ENCODE results near the gene NCKIPSD.

NCKIPSD gene

DNA sequence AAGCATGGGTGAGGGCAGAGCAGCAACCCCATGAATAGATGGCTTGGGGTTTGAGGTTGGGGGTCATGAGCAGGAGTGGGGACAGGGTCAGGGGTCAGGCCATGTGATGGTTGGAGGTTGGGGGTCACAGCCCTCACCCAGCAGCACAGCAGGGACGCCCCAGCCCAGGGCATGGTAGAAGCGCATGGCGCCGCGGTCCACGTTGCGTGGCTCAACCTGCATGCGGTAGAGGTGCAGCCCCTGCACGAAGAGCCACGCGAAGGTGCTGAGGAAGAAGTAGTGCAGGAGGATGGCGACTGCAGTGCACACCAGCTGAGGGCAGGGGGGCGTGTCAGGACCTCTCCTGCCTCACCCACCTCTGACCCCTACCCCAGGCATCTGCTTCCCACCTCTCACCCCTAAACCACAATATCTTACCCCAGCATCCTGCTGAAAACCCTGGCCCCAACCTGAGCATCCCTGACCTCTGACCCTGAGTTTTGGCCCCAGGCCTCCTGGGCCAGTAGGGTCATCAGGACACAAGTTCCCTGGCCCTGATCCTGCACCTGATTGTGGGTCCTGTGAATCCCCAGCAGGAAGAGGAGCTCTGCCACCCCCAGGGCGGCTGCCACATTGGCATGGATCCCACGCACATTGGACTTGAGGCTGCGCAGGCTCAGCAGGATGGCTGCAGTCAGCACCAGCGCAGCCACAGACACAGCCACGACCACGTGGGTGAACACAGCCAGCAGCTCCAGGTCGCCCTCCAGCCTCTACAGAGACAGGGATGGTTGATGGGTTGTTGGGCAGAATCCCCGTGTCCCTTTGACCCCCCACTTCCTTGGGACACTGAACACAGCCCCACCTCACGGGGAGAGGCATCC lies 40.6 kb downstream of the NCKIPSD start:
- DNase-seq = no peak

DNA sequence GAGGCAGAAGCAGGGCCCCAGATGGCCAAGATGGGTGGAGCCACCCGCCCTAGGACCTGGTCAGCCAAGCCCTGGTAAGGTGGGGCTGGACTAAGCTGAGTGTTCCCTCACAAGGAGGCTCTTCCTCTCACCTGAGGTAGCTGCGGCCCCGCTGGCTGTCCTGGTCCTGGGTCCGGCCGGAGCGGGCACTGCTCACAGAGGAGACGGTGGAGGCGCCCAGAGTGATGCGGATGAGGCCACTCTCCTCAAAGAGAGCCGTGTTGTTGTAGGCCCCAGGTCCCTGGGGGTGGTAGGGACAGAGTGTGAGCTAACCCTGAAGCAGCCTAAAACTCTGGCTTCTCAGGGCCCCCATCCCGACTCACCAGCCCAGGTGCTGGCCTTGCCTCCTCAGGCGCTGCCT lies 43.1 kb downstream of the NCKIPSD start:
- DNase-seq = no peak

DNA sequence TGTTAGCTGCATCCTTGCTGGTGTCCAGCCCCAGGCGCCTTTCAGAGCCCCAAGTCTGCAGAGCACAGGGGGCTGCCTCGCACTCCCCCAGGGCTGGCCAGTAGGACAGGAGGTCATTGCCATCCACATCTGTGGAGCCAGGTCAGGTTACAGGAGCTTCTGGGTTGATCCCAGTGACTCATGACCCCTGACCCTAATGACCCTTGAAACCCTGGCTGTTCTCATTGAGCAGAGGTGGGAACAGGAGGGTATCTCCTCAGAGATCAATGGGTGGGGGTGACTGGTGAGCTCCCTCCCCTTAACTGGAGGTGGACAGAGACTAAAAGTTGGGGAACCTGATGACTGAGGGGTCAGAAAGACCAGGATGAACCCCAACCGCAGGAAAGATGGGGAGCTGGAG lies 44.3 kb downstream of the NCKIPSD start:
- no peak for DNase-seq

DNA sequence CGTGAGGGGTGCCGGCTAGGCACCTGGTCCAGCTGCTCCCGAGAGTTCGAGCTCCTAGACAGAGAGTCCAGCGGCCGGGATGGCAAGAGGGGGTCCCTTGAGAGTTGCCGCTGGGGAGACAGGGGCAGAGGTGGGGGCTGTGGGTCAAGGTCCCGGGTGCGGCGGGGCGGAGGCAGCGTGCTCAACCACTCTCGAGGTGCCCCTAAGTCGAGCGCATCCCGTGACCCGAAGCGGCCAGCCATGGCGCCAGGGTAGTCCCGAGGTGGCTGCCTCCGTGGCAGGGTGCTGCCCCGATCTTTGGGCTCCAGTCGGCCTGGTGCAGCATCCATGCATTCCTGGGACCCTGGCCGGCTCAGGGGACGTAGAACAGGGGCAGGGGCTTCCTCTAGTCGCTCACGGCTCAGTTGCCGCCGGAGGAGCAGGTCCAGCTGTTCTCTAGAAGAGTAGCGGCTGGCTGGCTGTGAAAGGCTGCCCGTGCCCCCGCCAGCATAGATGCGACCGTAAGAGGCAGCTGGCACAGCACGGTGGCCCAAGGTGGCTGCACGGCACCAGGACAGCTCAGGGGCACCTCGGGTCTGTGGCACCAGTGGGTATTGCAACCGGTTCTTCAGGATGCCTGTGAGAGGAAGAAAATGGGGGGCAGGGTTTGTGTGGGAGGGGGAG lies 45.6 kb downstream of the NCKIPSD start:
- DNase-seq = no peak

DNA sequence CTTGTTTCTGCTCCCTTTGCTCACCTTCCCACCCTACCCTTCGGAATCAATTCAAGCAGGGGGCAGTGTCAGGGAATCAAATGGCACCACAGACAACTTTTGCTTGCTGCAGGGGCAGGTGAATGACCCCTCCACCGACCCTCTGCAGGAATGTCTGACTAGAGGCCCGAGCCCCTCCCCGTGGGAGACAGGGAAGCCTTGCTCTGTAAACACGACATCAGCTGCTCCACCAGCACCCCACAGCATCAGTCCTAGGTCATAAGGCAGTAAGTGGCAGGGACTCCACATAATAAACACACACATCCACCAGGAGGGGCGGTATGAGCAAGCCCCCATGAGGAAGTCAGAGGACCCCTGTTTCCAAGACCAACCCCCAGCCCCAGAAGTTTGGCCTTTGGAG lies 48.4 kb downstream of the NCKIPSD start:
- DNase-seq = no peak

DNA sequence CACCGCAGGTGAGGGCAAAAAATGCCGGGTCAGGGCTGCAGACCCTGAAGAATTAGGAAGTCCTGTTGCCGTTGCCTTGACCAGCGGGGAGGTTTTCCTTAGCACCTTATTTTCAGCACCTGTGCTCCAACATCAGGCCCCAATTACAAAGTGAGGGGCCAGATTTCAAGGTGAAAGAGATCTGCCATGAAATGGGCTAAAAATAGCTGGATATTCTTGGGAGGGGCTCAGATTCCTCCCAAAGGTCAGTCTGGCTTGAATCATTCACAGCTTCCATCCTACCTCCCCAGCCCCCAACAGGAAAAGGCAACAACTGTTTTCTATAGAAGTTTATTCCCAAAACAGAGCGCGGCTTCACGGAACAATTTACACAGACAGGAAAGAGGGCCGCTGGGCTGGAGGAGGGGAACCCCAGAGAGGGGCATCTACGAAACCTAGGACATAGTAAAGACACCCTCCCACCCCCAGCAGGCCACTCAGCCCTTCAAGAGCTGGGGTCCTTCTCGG lies 49.5 kb downstream of the NCKIPSD start:
- DNase-seq = no peak

DNA sequence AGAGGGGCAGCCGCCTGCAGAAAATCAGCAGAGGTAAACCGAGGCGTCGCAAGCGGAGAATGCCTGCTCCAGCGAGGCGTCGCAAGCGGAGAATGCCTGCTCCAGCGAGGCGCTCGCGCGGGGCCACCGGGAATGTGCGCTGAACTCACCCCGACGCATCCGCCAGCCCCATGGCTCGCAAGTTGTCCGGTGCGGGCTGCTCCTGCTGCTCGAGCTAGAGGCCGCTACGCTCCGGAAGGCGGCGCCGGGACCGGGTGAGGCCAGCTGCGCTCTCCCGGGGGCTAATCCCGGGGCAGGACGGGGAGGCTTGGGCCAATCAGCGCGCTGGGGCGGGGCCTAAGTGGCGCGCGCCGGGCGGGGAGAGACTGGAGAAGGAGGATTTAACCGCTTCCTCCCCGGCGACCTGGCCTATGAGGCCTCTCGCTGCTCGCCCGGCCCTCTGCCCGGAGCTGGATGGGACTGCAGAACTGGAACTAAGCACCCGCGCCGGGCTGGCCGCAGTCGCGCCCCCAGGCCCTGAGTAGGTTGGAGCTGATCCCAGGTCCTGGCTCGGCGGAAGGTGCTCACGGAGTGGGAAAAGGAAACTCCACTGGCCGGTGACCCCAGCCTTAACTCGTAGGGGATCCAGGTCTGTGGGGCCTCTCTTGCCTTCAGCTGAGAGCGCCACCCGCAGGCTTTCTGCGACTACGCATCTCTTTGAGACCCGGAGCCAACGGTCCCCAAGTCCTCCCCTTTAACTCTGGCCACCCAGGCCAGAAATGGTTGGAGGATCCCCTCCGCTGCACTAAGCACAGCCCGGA lies 50.3 kb downstream of the NCKIPSD start, which contains the start of gene SLC26A6:
Gene SLC26A6 (minus strand): TSS at position 240 of the 800 bp plus-strand sequence. CDS start 68 bp downstream, at position 172.
- peak; percentile 89 for DNase-seq

DNA sequence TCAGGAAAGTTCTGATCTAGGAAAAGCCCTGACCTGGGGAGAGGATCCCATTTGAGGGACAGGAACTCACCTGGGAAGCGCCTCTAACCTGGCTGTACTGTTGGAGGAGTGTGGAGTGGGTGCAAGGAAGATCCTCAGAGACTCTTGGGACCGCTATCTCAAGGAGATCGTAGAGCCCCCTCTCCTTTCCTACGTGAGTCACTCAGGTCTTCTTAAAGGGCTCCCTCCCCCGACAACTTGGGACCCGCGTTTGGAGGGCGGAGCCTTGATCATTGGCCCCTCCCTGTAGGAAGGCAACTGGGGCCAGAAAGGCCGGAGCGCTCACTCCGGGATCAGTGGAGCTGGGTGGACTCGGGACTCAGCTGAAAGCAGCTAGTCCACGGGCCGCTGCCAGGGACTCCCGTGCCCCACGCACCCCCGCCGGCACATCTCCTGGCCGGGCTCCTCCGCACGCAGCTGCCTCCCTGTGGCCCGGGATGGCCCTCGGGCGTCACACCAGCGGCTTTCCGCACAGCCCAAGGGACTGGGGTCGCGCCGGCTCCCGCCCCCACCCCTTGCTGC lies 51.0 kb downstream of the NCKIPSD start:
- peak; percentile 5 for DNase-seq

DNA sequence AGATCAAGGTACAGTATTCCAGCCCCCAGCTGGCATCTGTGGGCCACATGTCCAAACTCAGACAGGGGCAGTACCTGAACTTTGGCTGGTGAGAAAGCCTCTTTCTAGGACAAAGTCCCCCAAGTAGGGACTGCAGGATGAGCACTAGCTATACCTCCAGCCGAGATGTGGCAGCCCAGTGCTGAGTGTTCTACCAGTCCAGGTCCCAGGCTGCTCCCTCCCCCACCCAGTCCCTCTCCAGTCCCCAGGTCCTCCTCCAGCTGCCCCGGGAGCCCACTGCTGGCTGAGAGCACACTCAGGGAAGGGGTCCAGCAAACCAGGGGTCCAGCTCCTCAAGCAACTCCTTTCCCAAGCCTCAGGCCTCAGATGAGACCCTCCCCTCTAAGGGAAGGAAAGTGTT lies 52.0 kb downstream of the NCKIPSD start:
- DNase-seq = no peak

DNA sequence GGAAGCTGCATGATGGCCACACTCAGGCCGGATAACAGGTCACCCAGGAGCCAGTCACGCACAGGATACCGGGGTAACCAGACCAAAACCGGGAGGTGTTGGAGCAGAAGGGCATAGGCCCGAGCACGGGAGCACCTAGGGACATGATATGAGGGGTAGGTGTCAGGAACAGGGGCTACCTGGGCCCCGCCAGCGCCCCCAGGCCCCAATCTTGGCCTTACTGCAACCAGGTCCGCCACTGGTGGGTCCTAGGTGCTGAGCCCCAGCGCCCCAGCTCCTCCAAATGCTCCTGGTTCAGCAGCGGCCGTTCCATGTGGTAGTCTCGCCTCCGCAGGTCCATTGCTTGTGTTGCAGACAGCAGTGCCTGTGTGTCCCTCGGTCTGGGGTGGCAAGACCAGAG lies 52.5 kb downstream of the NCKIPSD start:
- DNase-seq = no peak

DNA sequence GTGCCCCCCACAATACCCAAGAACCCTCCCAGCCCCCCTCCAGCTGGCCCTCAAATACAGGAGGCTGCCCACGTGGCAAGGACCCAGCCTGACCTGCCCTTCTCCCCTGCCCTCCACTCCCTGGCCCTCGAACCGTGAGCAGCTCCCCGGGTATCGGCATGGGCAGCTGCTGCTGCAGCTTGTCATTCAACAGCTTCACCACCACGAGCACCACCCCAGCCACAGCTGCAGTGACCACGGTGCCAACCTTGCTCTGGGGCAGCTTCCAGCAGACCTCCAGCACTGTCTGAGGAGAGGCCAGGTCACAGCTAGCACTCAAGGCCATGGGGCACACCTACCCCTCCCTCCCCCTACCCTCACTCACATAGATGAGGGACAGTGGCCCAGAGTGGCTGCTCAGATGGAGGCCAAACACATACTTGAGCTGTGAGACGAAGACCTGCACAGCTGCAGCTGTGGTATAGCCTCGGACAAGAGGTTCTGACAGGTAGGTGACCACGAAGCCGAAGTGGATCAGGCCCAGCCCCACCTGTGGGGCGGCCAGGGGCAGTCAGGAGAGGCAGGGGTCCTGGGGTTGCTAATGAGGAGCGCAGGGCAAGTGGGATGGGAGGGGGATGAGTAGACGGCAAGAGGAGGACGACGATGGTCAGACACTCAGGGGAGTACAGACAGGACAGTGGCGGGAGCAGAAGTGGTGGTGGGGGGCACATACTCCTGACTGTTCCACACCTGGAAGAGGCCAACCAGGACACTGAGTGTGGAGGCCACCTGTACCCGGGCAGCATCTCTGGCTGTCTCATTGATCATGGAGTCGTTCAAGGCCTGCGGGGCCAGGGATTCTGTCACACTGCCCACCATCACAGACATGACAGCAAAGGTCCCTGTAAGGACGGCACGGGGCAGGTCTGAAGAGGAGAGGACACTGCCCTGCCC lies 53.9 kb downstream of the NCKIPSD start:
- no peak for DNase-seq

DNA sequence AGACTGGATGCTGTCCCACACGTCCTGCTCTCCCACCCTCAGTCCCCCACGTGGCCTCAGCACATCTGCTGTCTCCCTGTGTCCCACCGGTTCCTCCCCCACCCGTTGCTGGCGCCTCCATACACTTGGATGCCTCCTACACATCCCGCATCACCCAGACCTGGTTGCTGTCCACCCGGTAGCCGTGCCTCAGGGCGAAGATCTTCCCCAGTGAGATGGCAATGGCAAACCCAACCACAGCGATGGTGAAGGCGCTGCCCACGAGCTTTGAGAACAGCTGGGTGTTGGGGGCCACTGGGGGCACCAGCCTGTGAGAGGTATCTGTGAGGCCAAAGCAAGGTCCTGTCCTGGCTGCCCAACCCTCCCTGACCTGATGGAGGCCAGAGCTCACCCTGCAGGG lies 54.9 kb downstream of the NCKIPSD start:
- no peak for DNase-seq

DNA sequence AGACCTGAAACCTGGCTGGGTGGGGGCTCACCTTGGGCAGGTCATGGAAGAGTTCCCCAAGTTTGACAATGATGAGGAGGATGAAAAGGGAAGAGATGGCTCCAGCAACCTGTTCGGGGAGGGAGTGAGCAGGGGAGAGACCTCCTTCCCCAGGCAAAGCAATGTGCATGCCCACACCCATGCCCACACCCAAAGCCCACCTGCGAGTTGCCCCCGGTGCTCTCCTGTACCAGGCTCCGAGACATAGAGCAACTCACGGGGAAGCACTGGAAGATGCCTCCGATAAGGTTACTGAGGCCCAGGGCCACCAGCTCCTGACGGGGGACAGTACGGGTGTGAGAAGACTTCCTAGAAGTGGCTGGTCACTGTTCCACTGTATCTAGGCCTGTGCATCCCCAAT lies 55.3 kb downstream of the NCKIPSD start:
- no peak for DNase-seq

DNA sequence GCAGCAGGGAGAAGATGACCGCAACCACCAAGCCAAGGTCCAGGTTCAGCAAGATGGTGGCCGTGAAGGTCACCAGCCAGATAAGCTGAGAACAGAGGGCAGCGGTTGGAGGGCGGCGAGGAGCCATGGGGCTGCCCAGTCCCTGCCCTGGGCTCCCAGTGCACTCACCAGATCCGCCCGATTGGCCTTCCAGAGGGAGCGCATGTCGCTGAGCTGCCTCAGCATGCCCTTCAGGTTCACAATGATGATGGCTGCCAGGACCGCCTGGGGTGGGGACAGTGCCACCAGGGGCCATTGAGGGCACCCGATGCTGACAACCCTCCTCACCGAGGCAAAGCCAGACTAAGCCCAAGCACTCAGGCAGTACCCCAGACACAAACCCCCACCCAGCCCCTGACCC lies 55.8 kb downstream of the NCKIPSD start:
- no peak for DNase-seq

DNA sequence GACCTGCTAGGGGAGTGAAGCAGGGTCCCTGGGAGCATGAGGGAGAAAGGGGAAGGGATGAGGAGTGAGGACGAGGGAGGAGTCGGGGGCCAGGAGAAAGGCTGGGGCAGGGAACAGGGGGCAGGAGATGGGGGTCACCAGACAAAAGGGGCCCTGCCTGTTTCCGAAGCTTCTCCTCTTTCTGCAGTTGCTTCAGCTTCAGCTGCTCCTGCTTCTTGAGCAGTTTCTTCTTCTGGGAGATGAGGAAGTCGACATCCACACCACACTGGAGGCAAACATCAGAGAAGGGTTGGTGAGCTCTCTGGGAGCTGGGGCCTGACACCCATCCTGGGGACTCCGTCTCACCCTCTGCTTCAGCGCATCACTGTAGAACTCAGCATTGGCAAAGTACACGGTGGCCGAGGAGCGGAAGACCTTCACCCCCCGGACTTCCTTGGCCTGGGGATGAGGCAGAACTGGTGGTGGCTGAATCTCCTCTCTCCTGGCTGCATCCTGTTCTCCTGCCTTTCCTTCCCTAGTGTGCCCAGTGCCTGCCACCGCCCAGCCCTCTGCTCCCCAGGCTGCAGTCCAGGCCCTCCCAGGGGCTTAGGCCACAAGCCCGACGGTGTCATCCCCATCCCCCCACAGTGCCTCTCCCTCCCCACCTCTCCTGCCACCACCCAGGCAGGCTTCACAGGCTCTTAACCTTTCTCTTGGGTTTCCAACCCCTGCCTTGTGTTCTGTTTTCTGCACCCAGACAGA lies 57.3 kb downstream of the NCKIPSD start:
- DNase-seq = no peak

DNA sequence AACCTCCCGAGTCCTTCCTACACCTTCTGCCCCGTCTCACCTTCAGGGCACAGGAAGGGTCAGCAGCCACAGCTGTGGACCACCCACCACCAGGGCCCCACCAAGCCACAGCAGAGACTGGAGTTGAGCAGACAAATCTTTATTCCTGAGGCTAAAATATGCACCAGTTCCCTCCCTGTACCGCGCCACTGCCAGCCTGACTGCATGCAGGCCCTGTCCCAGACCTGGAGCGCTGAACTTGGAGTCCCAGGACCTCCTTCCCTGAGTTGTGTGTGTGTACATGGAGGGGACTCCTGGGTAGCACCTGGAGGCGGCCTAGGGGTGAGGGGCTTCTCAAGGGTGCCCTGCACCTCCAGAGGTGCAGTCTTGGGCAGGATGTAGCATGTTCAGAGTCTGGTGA lies 60.1 kb downstream of the NCKIPSD start:
- no peak for DNase-seq

DNA sequence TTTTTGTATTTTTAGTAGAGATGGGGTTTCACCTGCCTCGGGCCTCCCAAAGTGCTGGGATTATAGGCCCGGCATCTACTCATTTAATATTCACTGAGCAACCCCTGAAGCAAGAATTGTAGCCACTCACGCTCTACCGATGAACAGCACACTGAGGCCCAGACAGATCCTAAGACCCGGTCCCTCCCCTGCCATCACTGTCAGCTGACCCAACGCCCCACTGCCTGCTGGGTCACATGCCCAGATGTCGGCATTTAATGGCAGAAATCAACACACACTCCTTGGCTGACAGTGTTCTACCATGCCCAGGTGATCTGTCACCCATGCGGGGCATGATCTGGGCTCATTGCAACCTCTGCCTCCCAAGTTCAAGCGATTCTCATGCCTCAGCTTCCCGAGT lies 60.9 kb downstream of the NCKIPSD start:
- no peak for DNase-seq

DNA sequence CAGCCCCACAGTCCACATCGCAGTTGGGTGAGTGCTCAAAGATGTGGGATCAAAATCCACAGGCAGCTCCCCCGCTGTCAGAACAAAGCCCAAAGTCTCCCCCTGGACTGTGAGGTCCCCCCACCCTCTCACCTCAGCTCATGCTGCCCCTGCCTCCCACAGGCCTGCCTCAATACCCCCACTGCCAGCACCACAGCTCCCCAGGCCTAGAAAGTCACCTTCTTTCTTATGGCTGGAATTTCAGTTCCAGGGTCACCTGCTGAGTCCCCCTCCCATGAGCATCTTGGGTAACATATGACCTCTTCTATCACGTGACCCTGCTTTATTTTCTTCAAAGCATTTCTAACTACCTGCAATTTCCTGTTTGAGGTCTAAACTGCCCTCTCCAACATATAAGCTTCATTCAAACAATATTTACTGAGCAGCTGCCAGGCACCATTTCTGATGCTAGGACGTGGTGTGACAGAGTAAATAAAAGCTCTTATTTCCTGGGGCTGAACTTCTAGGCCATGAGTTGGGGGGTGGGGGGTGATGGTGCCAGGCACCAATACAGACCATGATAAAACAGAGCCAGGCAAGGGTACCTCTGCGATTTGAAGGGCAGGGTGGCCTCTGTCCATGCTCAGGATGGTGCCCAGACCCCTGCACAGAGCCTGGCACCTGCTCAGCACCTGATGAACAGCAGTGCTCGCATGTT lies 61.7 kb downstream of the NCKIPSD start:
- DNase-seq = peak; percentile 56

Measured in NCI-H1092 (cell line).